ENCODE results near the gene BMP8A. TPM values are rescaled to one million over a fixed set of nuclear protein-coding genes. Genes with fewer than 3 reads are reported as not detected.

The BMP8A gene
- total RNA-seq, 1 donor from 2014 or later: not detected

DNA sequence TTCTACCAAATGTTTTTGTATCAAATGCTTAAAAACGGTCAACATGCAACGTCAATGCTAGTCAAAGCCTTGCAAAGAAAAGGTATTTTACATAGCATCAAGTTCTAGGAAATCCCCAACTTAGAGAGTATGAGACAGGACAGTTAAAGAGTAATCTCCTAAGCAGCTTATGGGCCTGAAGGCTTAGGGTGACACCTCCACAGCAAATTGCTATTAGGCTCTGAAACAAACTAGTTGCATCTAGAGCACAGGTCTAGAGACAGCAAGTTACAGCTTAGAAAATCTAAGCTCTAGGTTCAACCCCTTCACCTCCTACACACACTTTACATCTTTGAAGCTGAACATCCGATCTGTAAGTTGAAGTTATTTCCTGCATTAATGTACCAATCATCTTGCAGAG is 71.5 kb downstream of the BMP8A start:
- Histone ChIP-seq H3K4me3 (no peak overlapping the region), H3K9me3 (no peaks in the 10 kb centered on the region), H3K4me1 (peaks cover 0 to 4% of the 10 kb centered on the region in 2 donors), H3K27me3 (no peaks in the 10 kb centered on the region), H3K27ac (no peak overlapping the region), H3K36me3 (peaks cover 77 to 84% of the 10 kb centered on the region in 2 donors)
- no peak for DNase-seq (ENCODE audit: low spot score in 2 of 2)
- TF ChIP-seq CTCF (IDR thresholded peaks at IDR 0.05): no peak
- intact Hi-C loops (cut with DNase I): no loop called here

- intact Hi-C loops (cut with DNase I): no loop called here
- TF ChIP-seq CTCF (IDR thresholded peaks at IDR 0.05): no peak
- no peak for DNase-seq (ENCODE audit: low spot score in 2 of 2)
Measured at GRCh38 chr1:39563669-39564068, 72.2 kb downstream of the BMP8A start.

DNA sequence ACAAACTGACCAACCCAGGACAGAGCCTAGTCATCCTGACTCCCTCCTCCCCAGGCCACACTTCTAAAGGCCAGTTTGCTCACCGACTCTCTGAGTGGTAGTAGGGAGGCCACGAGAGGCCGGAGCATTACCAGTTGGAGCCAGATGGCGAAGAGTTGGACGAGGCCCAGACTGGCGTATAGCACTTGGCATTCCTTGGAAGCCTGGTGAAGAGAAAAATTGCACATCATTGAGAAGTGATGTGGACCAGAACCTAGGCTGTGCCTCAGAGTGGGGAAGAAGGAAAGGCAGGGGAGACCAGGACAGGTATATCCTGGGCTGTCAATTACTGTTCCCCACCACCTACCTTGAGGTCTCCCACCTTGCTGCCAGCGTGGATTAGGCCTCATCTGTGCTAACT is 72.9 kb downstream of the BMP8A start:
- Histone ChIP-seq H3K4me1 (no peaks in the 10 kb centered on the region), H3K9me3 (no peaks in the 10 kb centered on the region), H3K27ac (no peak overlapping the region), H3K27me3 (no peaks in the 10 kb centered on the region), H3K36me3 (peaks cover 91 to 99% of the 10 kb centered on the region in 2 donors), H3K4me3 (no peak overlapping the region)
- intact Hi-C loops (cut with DNase I): no loop called here
- DNase-seq (ENCODE audit: low spot score in 2 of 2): no peak
- no peak for TF ChIP-seq CTCF (IDR thresholded peaks at IDR 0.05)

More at GRCh38 chr1:39563669-39564068, 72.2 kb downstream of the BMP8A start:
- no peak overlapping the region for H3K27ac ChIP-seq
- H3K4me1 ChIP-seq: peaks cover 0 to 2% of the 10 kb centered on the region in 2 donors
- peaks cover 85 to 92% of the 10 kb centered on the region in 2 donors for H3K36me3 ChIP-seq
- H3K4me3 ChIP-seq: no peak overlapping the region
- no peaks in the 10 kb centered on the region for H3K9me3 ChIP-seq
- no peaks in the 10 kb centered on the region for H3K27me3 ChIP-seq

- no peaks in the 10 kb centered on the region for H3K27me3 ChIP-seq
- H3K4me1 ChIP-seq: no peaks in the 10 kb centered on the region
- no peak overlapping the region for H3K4me3 ChIP-seq
- intact Hi-C loops (cut with DNase I): no loop called here
- TF ChIP-seq CTCF (IDR thresholded peaks at IDR 0.05): no peak
- DNase-seq (ENCODE audit: low spot score in 2 of 2): no peak
- no peak overlapping the region for H3K27ac ChIP-seq
- H3K9me3 ChIP-seq: no peaks in the 10 kb centered on the region
- H3K36me3 ChIP-seq: peaks cover 96 to 100% of the 10 kb centered on the region in 2 donors
Measured at GRCh38 chr1:39564941-39565340, 73.5 kb downstream of the BMP8A start.

DNA sequence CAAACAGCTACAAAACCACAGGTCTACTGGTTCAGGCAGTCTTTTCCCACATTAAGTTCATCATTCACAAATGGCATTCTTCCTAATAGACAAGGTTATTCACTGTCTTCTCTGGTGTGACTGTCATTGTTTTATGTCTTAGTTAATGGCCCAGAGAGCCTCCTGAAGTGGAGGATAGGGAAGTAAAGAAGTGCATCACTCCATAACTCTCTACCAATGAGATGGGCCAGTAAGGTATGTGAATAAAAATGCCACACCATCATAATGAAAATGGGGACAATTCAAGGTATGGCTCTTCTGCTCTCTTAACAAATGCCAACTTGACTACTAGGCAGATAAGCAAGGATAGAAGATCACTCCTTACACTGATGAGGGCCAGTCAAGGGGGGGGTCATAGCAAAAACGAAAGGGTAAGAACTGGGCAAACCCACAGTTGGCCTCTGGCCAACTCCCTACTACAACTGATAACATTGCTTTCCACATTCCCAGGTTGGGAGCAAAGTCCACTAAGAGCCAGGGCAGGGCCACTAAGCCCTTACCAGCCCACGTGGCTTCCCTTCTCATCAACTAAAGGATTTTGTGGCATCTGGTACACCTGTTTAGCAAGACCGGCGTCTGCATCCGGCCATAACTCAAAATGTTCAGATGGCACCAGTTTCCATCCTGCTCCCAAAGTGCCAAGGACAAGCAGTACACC is 75.2 kb downstream of the BMP8A start:
- no peaks in the 10 kb centered on the region for H3K27me3 ChIP-seq
- intact Hi-C loops (cut with DNase I): no loop called here
- TF ChIP-seq CTCF (IDR thresholded peaks at IDR 0.05): no peak
- H3K9me3 ChIP-seq: no peaks in the 10 kb centered on the region
- H3K36me3 ChIP-seq: peaks cover 96 to 100% of the 10 kb centered on the region in 2 donors
- no peak for DNase-seq (ENCODE audit: low spot score in 2 of 2)
- H3K4me1 ChIP-seq: no peaks in the 10 kb centered on the region
- H3K27ac ChIP-seq: no peak overlapping the region
- no peak overlapping the region for H3K4me3 ChIP-seq

Measured in ascending aorta (tissue), 2 donors.